ENCODE measurements around the gene TNFRSF4.

Gene TNFRSF4

GRCh38 chr1:1259951-1260600 is 46.1 kb upstream of the TNFRSF4 start:
- Histone ChIP-seq H3K4me3 (ENCODE audit: severe bottlenecking) (no peak overlapping the region), H3K27ac (ENCODE audit: poor library complexity, severe bottlenecking) (no peak overlapping the region), H3K36me3 (ENCODE audit: low read depth) (peaks cover 74% of the 10 kb centered on the region), H3K9me3 (ENCODE audit: severe bottlenecking) (no peaks in the 10 kb centered on the region), H3K4me1 (ENCODE audit: insufficient read depth, poor library complexity, severe bottlenecking) (peaks cover 4% of the 10 kb centered on the region), H3K27me3 (ENCODE audit: insufficient read depth, poor library complexity, severe bottlenecking) (no peaks in the 10 kb centered on the region)
- ATAC-seq (ENCODE audit: low read depth), result no peak
- peak; percentile 56 for DNase-seq (ENCODE audit: low spot score)
- TF ChIP-seq CTCF (IDR thresholded peaks at IDR 0.05; ENCODE audit: poor library complexity, severe bottlenecking), result no peak

- Histone ChIP-seq H3K4me1 (ENCODE audit: insufficient read depth, poor library complexity, severe bottlenecking) (peaks cover 1% of the 10 kb centered on the region), H3K27me3 (ENCODE audit: insufficient read depth, poor library complexity, severe bottlenecking) (no peaks in the 10 kb centered on the region), H3K4me3 (ENCODE audit: severe bottlenecking) (no peak overlapping the region), H3K9me3 (ENCODE audit: severe bottlenecking) (no peaks in the 10 kb centered on the region), H3K27ac (ENCODE audit: poor library complexity, severe bottlenecking) (no peak overlapping the region), H3K36me3 (ENCODE audit: low read depth) (peaks cover 76% of the 10 kb centered on the region)
- DNase-seq (ENCODE audit: low spot score) (no peak), ATAC-seq (ENCODE audit: low read depth) (no peak)
- TF ChIP-seq CTCF (IDR thresholded peaks at IDR 0.05; ENCODE audit: poor library complexity, severe bottlenecking), result no peak
These were observed 45.6 kb upstream of the TNFRSF4 start for GRCh38 chr1:1259540-1259939.

- Histone ChIP-seq H3K27me3 (ENCODE audit: insufficient read depth, poor library complexity, severe bottlenecking) (no peaks in the 10 kb centered on the region), H3K36me3 (ENCODE audit: low read depth) (peaks cover 72% of the 10 kb centered on the region), H3K4me3 (ENCODE audit: severe bottlenecking) (no peak overlapping the region), H3K9me3 (ENCODE audit: severe bottlenecking) (no peaks in the 10 kb centered on the region), H3K4me1 (ENCODE audit: insufficient read depth, poor library complexity, severe bottlenecking) (no peaks in the 10 kb centered on the region), H3K27ac (ENCODE audit: poor library complexity, severe bottlenecking) (no peak overlapping the region)
- ATAC-seq (ENCODE audit: low read depth) (no peak), DNase-seq (ENCODE audit: low spot score) (no peak)
- no peak for TF ChIP-seq CTCF (IDR thresholded peaks at IDR 0.05; ENCODE audit: poor library complexity, severe bottlenecking)
These were observed 45.2 kb upstream of the TNFRSF4 start for GRCh38 chr1:1259119-1259488.

- no peak overlapping the region for H3K27ac ChIP-seq (ENCODE audit: poor library complexity, severe bottlenecking)
- peaks cover 68% of the 10 kb centered on the region for H3K36me3 ChIP-seq (ENCODE audit: low read depth)
- TF ChIP-seq CTCF (IDR thresholded peaks at IDR 0.05; ENCODE audit: poor library complexity, severe bottlenecking), result no peak
These were observed 43.3 kb upstream of the TNFRSF4 start for GRCh38 chr1:1256956-1257871.

More at GRCh38 chr1:1256956-1257871, 43.3 kb upstream of the TNFRSF4 start:
- DNase-seq (ENCODE audit: low spot score) (peak; percentile 57), ATAC-seq (ENCODE audit: low read depth) (no peak)
- no peaks in the 10 kb centered on the region for H3K9me3 ChIP-seq (ENCODE audit: severe bottlenecking)
- no peaks in the 10 kb centered on the region for H3K27me3 ChIP-seq (ENCODE audit: insufficient read depth, poor library complexity, severe bottlenecking)
- H3K4me3 ChIP-seq (ENCODE audit: severe bottlenecking), result no peak overlapping the region
- H3K4me1 ChIP-seq (ENCODE audit: insufficient read depth, poor library complexity, severe bottlenecking), result no peaks in the 10 kb centered on the region
